Measurements from ENCODE around the gene MIA2. TPM values are rescaled to one million over a fixed set of nuclear protein-coding genes. Genes with fewer than 3 reads are reported as not detected.
"Not testable (repeated sequence)": the region's sequence is repeated elsewhere in the genome, so short reads cannot be mapped to it uniquely, and the experiment has no call there.

MIA2 gene
- total RNA-seq, 3 donors from 2014 or later = 19.5 to 37.0 (median 23.3) TPM

DNA sequence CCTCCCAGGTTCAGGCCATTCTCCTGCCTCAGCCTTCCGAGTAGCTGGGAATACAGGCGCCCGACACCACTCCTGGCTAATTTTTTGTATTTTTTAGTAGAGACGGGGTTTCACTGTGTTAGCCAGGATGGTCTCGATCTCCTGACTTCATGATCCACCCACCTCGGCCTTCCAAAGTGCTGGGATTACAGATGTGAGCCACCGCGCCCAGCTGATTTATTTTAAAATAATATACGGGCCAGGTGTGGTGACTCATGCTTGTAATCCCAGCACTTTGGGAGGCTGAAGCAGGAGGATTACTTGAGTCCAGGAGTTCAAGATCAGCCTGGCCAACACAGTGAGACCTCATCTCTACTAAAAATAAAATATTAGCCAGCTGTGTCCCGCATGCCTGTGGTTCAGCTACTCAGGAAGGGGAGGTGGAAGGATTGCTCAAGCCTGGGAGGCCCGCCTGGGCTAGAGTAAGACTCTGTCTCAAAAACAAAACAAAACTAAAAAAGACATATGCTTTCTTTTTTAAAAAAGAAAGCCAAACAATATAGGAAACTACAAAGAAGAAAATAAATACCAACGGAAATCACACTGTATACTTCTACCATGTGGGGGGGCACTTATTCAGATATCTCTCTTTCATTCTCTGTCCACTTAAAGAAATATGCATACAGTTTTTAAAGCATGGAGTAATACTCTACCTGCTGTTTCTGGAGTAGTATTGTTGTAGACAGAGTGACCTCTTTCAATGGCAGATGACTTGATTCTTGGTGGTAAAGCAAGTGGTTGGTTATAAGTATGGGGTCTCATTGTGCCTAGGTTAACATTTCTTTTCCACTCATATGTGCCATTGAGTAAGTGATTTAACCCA is 930 bp upstream of the MIA2 start:
- no peaks in the 10 kb centered on the region for H3K4me1 ChIP-seq
- TF ChIP-seq POLR2AphosphoS5 (IDR thresholded peaks at IDR 0.05) (no peak), POLR2A (IDR thresholded peaks at IDR 0.05) (no peak)
- TF ChIP-seq, protein P1, sequence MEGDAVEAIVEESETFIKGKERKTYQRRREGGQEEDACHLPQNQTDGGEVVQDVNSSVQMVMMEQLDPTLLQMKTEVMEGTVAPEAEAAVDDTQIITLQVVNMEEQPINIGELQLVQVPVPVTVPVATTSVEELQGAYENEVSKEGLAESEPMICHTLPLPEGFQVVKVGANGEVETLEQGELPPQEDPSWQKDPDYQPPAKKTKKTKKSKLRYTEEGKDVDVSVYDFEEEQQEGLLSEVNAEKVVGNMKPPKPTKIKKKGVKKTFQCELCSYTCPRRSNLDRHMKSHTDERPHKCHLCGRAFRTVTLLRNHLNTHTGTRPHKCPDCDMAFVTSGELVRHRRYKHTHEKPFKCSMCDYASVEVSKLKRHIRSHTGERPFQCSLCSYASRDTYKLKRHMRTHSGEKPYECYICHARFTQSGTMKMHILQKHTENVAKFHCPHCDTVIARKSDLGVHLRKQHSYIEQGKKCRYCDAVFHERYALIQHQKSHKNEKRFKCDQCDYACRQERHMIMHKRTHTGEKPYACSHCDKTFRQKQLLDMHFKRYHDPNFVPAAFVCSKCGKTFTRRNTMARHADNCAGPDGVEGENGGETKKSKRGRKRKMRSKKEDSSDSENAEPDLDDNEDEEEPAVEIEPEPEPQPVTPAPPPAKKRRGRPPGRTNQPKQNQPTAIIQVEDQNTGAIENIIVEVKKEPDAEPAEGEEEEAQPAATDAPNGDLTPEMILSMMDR (IDR thresholded peaks at IDR 0.05) = no peak
- no peaks in the 10 kb centered on the region for H3K27me3 ChIP-seq
- H3K4me3 ChIP-seq = no peak overlapping the region
- no peak for DNase-seq (ENCODE audit: low spot score in 2 of 2)
- H3K27ac ChIP-seq = no peak overlapping the region
- no peaks in the 10 kb centered on the region for H3K9me3 ChIP-seq
- no peaks in the 10 kb centered on the region for H3K36me3 ChIP-seq
- intact Hi-C loops (cut with DNase I; ENCODE audit: low total_unique reads) = no loop called here

DNA sequence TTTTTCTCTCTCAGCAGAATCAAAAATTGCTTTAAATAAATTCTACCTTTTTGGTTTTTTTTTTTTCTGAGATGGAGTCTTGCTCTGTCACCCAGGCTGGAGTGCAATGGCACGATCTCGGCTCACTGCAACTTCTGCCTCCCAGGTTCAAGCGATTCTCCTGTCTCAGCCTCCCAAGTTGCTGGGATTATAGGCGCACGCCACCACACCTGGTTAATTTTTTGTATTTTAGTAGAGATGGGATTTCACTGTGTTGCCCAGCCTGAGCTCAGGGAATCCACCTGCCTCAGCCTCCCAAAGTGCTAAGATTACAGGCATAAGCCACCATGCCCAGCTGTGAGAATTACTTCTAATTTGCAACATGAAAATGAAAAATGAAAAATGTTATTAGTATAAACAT is 1.3 kb downstream of the MIA2 start:
- H3K27ac ChIP-seq; H3K27me3 ChIP-seq; H3K36me3 ChIP-seq; intact Hi-C loops (cut with DNase I; ENCODE audit: low total_unique reads); H3K4me1 ChIP-seq; H3K4me3 ChIP-seq; H3K9me3 ChIP-seq; DNase-seq (ENCODE audit: low spot score in 2 of 2): not testable (repeated sequence)

DNA sequence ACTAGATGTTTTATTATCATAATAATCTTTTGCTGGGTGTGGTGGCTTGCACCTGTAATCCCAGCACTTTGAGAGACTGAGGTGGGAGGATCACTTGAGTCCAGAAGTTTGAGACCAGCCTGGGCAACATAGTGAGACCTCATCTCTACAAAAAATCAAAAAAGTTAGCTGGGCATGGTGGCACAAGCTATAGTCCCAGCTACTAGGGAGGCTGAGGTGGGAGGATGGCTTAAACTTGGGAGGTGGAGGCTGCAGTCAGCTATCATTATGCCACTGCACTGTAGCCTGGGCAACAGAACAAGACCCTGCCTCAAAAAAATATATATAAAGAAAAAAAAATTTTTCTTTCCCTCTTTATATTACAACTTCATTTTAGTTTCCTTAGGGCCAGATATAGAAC is 1.8 kb downstream of the MIA2 start:
- H3K27me3 ChIP-seq; H3K36me3 ChIP-seq; DNase-seq (ENCODE audit: low spot score in 2 of 2); H3K4me3 ChIP-seq; intact Hi-C loops (cut with DNase I; ENCODE audit: low total_unique reads); H3K9me3 ChIP-seq; H3K4me1 ChIP-seq; H3K27ac ChIP-seq: not testable (repeated sequence)

DNA sequence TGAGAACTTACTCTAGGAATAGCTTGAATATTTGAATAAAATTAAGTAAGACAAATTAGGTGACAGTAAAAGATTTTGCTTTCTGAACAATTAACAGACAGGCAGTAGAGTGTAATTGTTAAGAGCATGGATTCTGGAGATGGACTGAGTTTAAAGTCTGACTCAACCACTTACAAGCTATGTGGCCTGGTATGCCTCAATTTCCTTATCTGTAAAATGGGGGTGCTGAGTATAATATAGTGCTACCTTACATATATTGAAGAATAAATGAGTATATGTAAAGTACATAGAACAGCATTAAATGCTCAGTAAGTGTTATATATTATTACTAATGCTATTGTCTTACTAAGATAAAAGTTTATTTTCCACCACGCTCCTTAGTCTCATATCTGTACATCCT is 7.1 kb downstream of the MIA2 start:
- H3K27me3 ChIP-seq = no peaks in the 10 kb centered on the region
- no peak overlapping the region for H3K4me3 ChIP-seq
- TF ChIP-seq POLR2AphosphoS5 (IDR thresholded peaks at IDR 0.05) (no peak), POLR2A (IDR thresholded peaks at IDR 0.05) (no peak)
- TF ChIP-seq, protein P1 (IDR thresholded peaks at IDR 0.05) = no peak
- intact Hi-C loops (cut with DNase I; ENCODE audit: low total_unique reads) = no loop called here
- H3K36me3 ChIP-seq = no peaks in the 10 kb centered on the region
- no peaks in the 10 kb centered on the region for H3K9me3 ChIP-seq
- H3K27ac ChIP-seq = no peak overlapping the region
- no peak for DNase-seq (ENCODE audit: low spot score in 2 of 2)
- no peaks in the 10 kb centered on the region for H3K4me1 ChIP-seq

DNA sequence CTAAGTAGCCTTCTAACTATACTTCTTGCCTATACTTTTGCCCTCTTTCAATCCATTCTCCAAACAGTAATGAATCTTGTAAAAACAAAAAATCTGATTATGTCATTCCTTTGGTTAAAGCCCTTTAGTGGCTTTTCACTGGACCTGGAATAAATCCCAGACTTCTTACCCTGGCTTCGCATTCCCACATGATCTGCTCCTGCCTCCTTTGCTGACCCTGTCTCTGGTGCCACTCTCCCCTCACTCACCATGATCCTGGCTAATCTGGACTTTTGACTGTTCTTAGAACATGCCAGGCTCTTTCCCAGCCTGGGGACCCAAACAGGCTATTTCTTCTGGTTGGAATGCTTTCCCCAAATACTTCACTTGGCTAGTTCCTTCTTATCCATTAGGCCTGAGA is 7.9 kb downstream of the MIA2 start:
- no peak for DNase-seq (ENCODE audit: low spot score in 2 of 2)
- H3K4me3 ChIP-seq = no peak overlapping the region
- H3K36me3 ChIP-seq = no peaks in the 10 kb centered on the region
- TF ChIP-seq, protein P1 (IDR thresholded peaks at IDR 0.05) = no peak
- no peaks in the 10 kb centered on the region for H3K9me3 ChIP-seq
- H3K27ac ChIP-seq = no peak overlapping the region
- intact Hi-C loops (cut with DNase I; ENCODE audit: low total_unique reads) = no loop called here
- no peaks in the 10 kb centered on the region for H3K27me3 ChIP-seq
- H3K4me1 ChIP-seq = no peaks in the 10 kb centered on the region

DNA sequence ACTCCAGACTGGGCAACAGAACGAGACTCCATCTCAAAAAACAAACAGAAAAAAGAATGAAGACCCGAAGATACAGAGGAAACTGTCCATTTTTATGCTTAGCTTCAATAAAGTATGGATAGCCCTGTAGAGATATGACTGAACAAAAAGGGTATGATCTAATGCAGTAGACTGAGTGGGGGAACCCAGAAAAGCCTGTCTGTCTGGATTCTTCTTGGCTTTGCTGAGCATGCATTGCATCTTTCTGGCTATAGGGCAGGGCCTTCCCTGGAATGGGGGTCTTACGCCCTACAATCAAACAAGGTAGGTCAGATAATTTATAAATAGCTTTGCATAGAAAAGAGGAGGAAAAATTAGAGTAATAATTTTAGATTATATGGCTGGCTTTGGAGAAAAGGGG is 10.1 kb downstream of the MIA2 start:
- H3K27ac ChIP-seq = no peak overlapping the region
- DNase-seq (ENCODE audit: low spot score in 2 of 2) = no peak
- TF ChIP-seq POLR2AphosphoS5 (IDR thresholded peaks at IDR 0.05) (no peak), POLR2A (IDR thresholded peaks at IDR 0.05) (no peak)
- TF ChIP-seq, protein P1 (IDR thresholded peaks at IDR 0.05) = no peak
- H3K4me3 ChIP-seq = no peak overlapping the region
- H3K4me1 ChIP-seq = no peaks in the 10 kb centered on the region
- intact Hi-C loops (cut with DNase I; ENCODE audit: low total_unique reads) = no loop called here
- no peaks in the 10 kb centered on the region for H3K27me3 ChIP-seq
- no peaks in the 10 kb centered on the region for H3K9me3 ChIP-seq
- no peaks in the 10 kb centered on the region for H3K36me3 ChIP-seq
